HG02642 (cell line): ENCODE results near the gene FCRL2.
A peak's percentile ranks its signal among the peaks of the same experiment; 100 is the strongest.

ENCODE experiments used
- ATAC-seq: cut with Tn5 transposase; IDR thresholded peaks from one replicate; pipeline ENCODE4 v1.9.1; 2021; ENCODE audit warnings: mild to moderate bottlenecking; ENCODE audit not compliant: unreplicated experiment, poor library complexity

FCRL2 gene, protein sequence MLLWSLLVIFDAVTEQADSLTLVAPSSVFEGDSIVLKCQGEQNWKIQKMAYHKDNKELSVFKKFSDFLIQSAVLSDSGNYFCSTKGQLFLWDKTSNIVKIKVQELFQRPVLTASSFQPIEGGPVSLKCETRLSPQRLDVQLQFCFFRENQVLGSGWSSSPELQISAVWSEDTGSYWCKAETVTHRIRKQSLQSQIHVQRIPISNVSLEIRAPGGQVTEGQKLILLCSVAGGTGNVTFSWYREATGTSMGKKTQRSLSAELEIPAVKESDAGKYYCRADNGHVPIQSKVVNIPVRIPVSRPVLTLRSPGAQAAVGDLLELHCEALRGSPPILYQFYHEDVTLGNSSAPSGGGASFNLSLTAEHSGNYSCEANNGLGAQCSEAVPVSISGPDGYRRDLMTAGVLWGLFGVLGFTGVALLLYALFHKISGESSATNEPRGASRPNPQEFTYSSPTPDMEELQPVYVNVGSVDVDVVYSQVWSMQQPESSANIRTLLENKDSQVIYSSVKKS

GRCh38 chr1:157776971-157777391 lies at the start of gene FCRL2:
FCRL2 (minus strand) TSS chr1:157777132; CDS start chr1:157777073, 59 bp downstream.
- peak; percentile 54 for ATAC-seq

GRCh38 chr1:157820299-157820698 lies 43.4 kb upstream of the FCRL2 start:
- no peak for ATAC-seq

DNA sequence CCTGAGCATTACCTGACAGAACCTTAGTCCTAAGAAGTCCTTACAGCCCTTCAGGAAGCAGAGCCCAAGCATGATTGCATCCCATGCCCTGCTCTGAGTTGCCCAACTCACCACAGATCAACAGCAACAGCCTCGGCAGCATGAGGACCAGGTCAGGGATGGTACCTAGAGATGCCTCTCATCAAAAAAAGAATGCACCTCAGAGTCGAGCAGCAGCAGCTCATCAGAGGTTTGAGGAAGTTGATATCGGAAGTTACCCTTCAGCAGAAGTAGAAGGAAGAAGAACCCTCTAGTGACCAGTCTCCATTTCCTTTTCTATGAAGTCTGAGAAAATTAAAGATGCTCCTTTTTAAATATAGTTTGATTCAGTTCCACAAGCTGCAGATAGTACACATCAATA lies 43.0 kb upstream of the FCRL2 start, which contains the start of gene FCRL1:
TSS of gene FCRL1 (minus strand) at position 225 of the 400 bp plus-strand sequence. CDS start at position 142, 83 bp downstream.
- no peak for ATAC-seq

DNA sequence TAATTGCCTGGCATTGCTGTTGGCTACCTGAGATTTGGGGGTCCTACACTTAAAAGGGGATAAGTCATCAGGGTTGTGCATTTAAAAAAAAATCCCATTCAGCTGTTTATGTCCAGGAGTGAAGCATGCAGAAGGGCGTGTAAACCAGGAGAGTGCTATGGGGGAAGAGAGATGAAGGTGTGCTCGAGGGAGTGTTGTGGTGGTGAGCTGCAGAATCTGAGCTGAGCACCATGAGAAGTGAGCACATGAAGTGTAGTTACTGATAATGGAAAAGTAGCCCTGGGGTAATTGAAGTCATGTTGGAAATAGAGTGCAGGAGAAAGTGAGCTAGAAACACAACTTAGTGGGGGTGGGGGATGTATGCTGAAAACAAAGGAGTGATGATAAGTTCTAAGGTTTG lies 42.3 kb upstream of the FCRL2 start:
- no peak for ATAC-seq

GRCh38 chr1:157813269-157813668 lies 36.3 kb upstream of the FCRL2 start:
- no peak for ATAC-seq

- peak; percentile 94 for ATAC-seq
These were observed 29.7 kb upstream of the FCRL2 start for GRCh38 chr1:157806431-157807149.

GRCh38 chr1:157803851-157804250 lies 26.9 kb upstream of the FCRL2 start:
- ATAC-seq, result no peak

- no peak for ATAC-seq
These were observed 23.1 kb upstream of the FCRL2 start for GRCh38 chr1:157799996-157800395.

DNA sequence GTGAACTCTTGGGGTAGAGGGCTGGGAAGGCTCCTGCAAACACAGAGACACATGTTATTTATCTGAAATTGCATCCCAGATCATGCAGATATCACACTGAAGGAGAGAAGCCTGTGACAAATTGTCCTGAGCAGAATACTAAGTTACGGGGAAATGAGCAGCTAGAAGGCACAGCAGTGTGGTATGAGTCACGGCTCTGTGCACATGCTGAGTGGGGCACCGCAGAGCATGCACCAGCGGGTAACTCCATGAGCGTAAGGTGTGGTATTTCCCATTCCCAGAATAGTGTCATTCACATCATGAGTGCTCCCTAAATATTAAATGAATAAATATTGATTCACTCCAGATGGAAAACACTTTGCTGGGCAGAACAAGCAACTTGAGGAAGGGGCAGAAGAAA lies 21.3 kb upstream of the FCRL2 start:
- no peak for ATAC-seq

DNA sequence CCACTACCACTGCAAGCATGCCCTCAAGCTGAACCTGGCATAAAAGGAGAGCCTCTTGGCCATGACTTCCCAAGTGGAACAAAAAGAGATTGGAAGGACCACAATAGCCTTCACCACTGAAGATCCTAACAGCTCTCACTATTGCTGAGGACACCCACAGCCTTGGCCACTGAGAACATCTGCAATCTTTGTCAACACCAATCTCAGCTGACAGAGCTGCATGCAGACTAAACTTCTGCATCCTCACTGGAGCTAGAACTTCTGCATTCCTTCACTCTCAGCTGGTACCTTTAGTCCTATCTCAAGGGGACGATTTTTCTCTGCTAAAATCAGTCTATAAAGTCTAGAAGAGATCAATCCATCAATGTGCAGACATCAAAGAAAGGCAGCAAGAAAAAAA lies 8.3 kb upstream of the FCRL2 start:
- no peak for ATAC-seq

DNA sequence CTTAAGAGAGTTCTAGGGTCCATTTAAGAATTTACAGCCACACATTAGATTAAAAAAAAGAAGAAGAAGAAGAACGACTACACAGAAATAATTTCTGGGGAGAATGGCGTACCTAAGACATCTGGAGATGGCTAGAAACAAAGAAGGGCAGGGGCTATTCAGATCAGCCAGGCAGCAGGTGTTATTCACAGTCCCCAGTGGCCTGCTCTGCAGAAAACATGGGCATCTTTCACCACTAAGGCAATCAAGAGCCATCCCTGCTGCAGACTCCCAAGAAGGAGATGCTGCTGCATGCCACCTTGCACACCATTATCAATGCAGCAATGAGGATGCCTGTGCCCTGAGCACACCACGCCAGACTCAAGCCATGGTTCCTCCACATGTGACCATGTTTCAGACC lies 7.9 kb upstream of the FCRL2 start:
- ATAC-seq, result no peak

GRCh38 chr1:157782931-157783330 lies 6.0 kb upstream of the FCRL2 start:
- no peak for ATAC-seq

GRCh38 chr1:157781048-157781447 lies 4.1 kb upstream of the FCRL2 start:
- ATAC-seq, result peak; percentile 70

DNA sequence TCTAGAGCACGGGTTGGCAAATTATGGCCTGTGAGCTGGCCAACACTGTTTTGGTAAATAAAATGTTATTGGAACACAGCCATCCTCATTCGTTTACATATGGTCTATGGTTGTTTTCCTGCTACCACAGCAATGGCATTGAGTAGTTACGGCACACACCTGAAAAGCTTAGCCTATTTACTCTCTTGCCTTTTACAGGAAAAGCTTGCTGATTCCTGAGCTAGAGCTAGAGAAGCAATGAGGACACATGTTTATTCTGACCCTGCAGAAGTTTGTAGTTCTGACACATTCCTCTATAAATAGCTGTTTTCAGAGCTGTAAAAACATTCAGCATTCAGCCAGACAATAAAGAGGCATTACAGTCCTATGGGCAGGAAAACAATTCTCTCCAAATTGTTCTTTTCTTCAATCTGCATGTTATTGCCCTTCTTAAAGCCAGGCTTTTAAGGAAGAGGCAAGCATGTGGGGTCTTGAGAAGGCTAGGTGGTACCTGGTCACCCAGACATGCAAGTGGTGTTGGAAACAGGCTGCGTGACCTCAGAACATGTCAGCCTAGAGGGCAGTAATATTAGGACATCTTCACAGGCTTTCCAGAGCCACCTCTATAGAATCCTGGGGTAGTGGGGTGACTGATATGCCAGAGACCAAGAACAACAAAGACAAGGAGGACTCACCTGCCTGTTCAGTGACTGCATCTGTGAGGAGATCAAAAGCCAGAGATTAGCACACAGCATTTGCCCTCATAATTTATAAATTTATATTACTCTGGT lies 1.6 kb downstream of the FCRL2 start:
- ATAC-seq, result no peak

- ATAC-seq, result no peak
These were observed 2.5 kb downstream of the FCRL2 start for GRCh38 chr1:157774412-157774811.

- ATAC-seq, result peak; percentile 68
These were observed 3.2 kb downstream of the FCRL2 start for GRCh38 chr1:157773493-157774350.

DNA sequence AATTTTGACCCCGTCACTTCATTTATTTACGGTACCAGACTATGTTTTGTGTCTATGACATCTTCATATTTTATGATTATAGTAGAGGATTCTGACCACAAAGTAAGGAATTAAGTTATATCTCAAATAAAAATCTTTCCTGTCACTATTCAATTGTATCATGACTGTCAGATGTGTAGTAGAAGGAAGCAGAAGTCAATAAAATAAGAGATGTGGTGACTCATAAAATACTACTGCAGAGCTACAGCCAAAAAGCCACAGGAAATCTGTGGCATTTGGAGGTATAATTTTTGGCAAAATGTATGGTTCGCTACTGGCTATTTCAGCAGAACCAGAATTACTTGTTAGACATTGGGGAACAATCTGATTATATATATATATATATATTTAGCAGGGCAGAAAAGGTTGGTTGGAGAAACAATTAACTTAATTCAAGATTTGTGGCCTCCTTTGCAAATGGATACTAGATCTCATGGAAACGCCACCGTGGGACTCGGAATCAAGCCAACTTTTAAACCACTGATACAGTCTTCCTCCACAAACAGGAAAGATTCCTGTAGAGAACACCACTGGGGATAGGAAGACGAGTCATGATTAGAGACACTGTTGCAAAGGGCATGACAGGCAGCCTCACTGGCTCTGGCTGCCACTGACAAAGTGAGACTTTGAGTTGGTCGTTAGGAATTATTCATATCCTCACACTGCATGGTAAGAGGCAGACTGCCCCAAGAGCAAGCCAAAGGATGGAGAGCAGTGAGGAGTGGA lies 5.1 kb downstream of the FCRL2 start:
- no peak for ATAC-seq

- no peak for ATAC-seq
These were observed 6.4 kb downstream of the FCRL2 start for GRCh38 chr1:157770442-157771043.

DNA sequence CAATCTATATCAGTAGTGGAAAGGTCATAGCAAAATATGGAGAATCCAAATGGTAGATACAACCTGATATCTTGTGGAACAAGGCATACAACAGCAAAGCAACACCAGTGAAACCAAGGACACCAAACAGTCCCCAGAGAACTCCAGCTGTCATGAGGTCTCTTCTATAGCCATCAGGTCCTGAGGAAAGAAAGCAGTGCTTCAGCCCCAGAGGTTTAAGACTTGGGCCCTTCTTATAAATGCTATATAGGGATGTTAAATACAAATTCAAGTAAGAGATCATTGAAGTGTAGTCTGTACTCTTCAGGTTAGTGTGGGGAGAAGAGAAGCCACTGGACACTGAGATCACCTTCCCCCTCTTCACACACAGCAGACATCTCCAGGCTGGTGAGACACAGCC lies 10.1 kb downstream of the FCRL2 start:
- no peak for ATAC-seq
